HCT116 (cell line): ENCODE measurements around the gene SLC44A4. TPM values are rescaled to one million over a fixed set of nuclear protein-coding genes. Genes with fewer than 3 reads are reported as not detected.

Experiments
- ATAC-seq: fragments of 200-7000 bp; cut with Tn5 transposase; 2 replicates; pipeline ENCODE4 v1.9.1; 2020; ENCODE audit warnings: mild to moderate bottlenecking, moderate library complexity
- Bru-seq: library from RNA; stranded (reverse); fragments of 400-500 nt; gene quantifications from one replicate; lab custom pipeline; 2021; lab: Mats Ljungman, UMichigan
- BruChase-seq, 2 experiments: library from RNA; stranded (reverse); fragments of 400-500 nt; gene quantifications; one replicate each; lab custom pipeline; 2021; lab: Mats Ljungman, UMichigan
- BruUV-seq: library from RNA; stranded (reverse); fragments of 400-500 nt; replicated peaks from 2 replicates; lab custom pipeline; 2021; lab: Mats Ljungman, UMichigan
- CTCF ChIA-PET: fragments of 300-600 bp; sonication (Branson Sonifier 250); formaldehyde crosslinking; loops from one replicate; lab custom pipeline; 2021; ENCODE audit warnings: antibody characterized with exemption; lab: Charles Lee
- POLR2A ChIA-PET: fragments of 300-600, 350-600 bp; sonication (Branson Sonifier 250); formaldehyde crosslinking; loops from one replicate; lab custom pipeline; 2021; ENCODE audit warnings: antibody characterized with exemption; lab: Charles Lee
- RAD21 ChIA-PET, 2 experiments: fragments of 300-600 bp; sonication (Branson Sonifier 250); formaldehyde crosslinking; loops; one replicate each; lab custom pipeline; 2023; ENCODE audit warnings: low total read pairs in 2 of 2; ENCODE audit not compliant: uncharacterized antibody in 2 of 2, unreplicated experiment in 2 of 2, low non-redundant PET in 1 of 2; lab: Charles Lee
- DNase-seq: peaks from one replicate; pipeline ENCODE4 v3.0.0-alpha.2; 2010; ENCODE audit warnings: low read depth, low spot score
- H2AFZ ChIP-seq: fragments of 200-600 bp; shearing (Covaris generic), sonication (generic); 2 replicates; pipeline ENCODE4 v1.6.1; 2017; ENCODE audit warnings: low read depth, mixed run types, mixed read lengths, antibody characterized with exemption, low read length; ENCODE audit not compliant: poor library complexity, severe bottlenecking
- H3K27ac ChIP-seq: 2 replicates; pipeline ENCODE4 v1.5.1; 2012; ENCODE audit warnings: low read depth, low read length
- H3K27me3 ChIP-seq: fragments of 200-600 bp; sonication (generic); 2 replicates; pipeline ENCODE4 v1.6.1; 2016; ENCODE audit warnings: mixed run types, low read length, mixed read lengths; ENCODE audit not compliant: insufficient read depth
- H3K36me3 ChIP-seq, 2 experiments: fragments of 200-500 bp in 1 of 2; fragments of 200-600 bp in 1 of 2; sonication (Bioruptor generic) in 1 of 2; sonication (generic) in 1 of 2; 2 replicates each; pipeline versions ENCODE4 v1.5.1 to v1.6.1; 2014 to 2016; ENCODE audit warnings: low read length in 2 of 2, inconsistent platforms in 1 of 2, mixed read lengths in 1 of 2, mixed run types in 1 of 2; ENCODE audit not compliant: insufficient read depth in 2 of 2, control insufficient read depth in 1 of 2
- H3K4me1 ChIP-seq, 2 experiments: fragments of 200-600 bp in 1 of 2; sonication (generic) in 1 of 2; 2 replicates each; pipeline versions ENCODE4 v1.5.1 to v1.6.1; 2012 to 2017; ENCODE audit warnings: low read length in 2 of 2, inconsistent platforms in 1 of 2, mild to moderate bottlenecking in 1 of 2, mixed read lengths in 1 of 2, mixed run types in 1 of 2, moderate library complexity in 1 of 2; ENCODE audit not compliant: insufficient read depth in 2 of 2, control insufficient read depth in 1 of 2
- H3K4me2 ChIP-seq: fragments of 200-600 bp; sonication (generic); 2 replicates; pipeline ENCODE4 v1.6.1; 2017; ENCODE audit warnings: mixed run types, low read length, mixed read lengths
- H3K4me3 ChIP-seq, 2 experiments: fragments of 200-600 bp in 1 of 2; sonication (generic) in 1 of 2; replicated peaks in 1 of 2; 2 replicates each; pipeline ENCODE4 v1.5.1; 2011 to 2016; ENCODE audit warnings: low read length in 2 of 2, control low read depth in 1 of 2, low read depth in 1 of 2, mild to moderate bottlenecking in 1 of 2, mixed read lengths in 1 of 2, mixed run types in 1 of 2
- H3K79me2 ChIP-seq: fragments of 200-600 bp; sonication (generic); 2 replicates; pipeline ENCODE4 v1.6.1; 2017; ENCODE audit warnings: mild to moderate bottlenecking, mixed run types, low read length, moderate library complexity, mixed read lengths; ENCODE audit not compliant: insufficient read depth
- H3K9ac ChIP-seq: fragments of 200-600 bp; sonication (generic); 2 replicates; pipeline ENCODE4 v1.6.1; 2016; ENCODE audit warnings: low read length, mixed read lengths
- H3K9me2 ChIP-seq: fragments of 200-600 bp; sonication (generic), shearing (Covaris generic); 2 replicates; pipeline ENCODE4 v1.6.1; 2017; ENCODE audit warnings: mixed run types, mild to moderate bottlenecking, moderate library complexity; ENCODE audit not compliant: insufficient read depth
- H3K9me3 ChIP-seq, 2 experiments: fragments of 200-500 bp in 1 of 2; fragments of 200-600 bp in 1 of 2; sonication (Bioruptor generic) in 1 of 2; sonication (generic) in 1 of 2; 2 replicates each; pipeline ENCODE4 v1.6.1; 2014 to 2017; ENCODE audit warnings: low read length in 2 of 2, mixed read lengths in 2 of 2, inconsistent platforms in 1 of 2, low read depth in 1 of 2, mild to moderate bottlenecking in 1 of 2, mixed run types in 1 of 2, moderate library complexity in 1 of 2; ENCODE audit not compliant: control insufficient read depth in 1 of 2, insufficient read depth in 1 of 2
- H4K20me1 ChIP-seq: fragments of 200-600 bp; sonication (generic), shearing (Covaris generic); 2 replicates; pipeline ENCODE4 v1.6.1; 2017; ENCODE audit warnings: mixed run types, mild to moderate bottlenecking, moderate library complexity; ENCODE audit not compliant: insufficient read depth
- ATF3 ChIP-seq: IDR thresholded peaks from 2 replicates; pipeline ENCODE4 v1.6.1; 2012
- CBX3 ChIP-seq: IDR thresholded peaks from 2 replicates; pipeline ENCODE4 v1.6.1; 2012; ENCODE audit warnings: low read depth
- CEBPB ChIP-seq: IDR thresholded peaks from 2 replicates; pipeline ENCODE4 v1.6.1; 2012; ENCODE audit warnings: low read depth
- ELF1 ChIP-seq: IDR thresholded peaks from 2 replicates; pipeline ENCODE4 v1.6.1; 2012; ENCODE audit warnings: low read depth, borderline replicate concordance
- EZH2 ChIP-seq: fragments of 200-600 bp; sonication (generic); IDR thresholded peaks from 2 replicates; pipeline ENCODE4 v1.6.1; 2017; ENCODE audit warnings: antibody characterized with exemption, mixed run types
- FOSL1 ChIP-seq: IDR thresholded peaks from 2 replicates; pipeline ENCODE4 v1.6.1; 2012; ENCODE audit warnings: low read depth
- JUND ChIP-seq: IDR thresholded peaks from 2 replicates; pipeline ENCODE4 v1.6.1; 2012
- POLR2A ChIP-seq: IDR thresholded peaks from 2 replicates; pipeline ENCODE4 v1.7.0; 2011; ENCODE audit warnings: borderline replicate concordance; ENCODE audit not compliant: insufficient read depth, insufficient read length; ENCODE audit errors: extremely low read depth
- POLR2AphosphoS5 ChIP-seq: IDR thresholded peaks from 2 replicates; pipeline ENCODE4 v1.6.1; 2011; ENCODE audit warnings: mild to moderate bottlenecking, low read depth, low read length, moderate library complexity
- SIN3A ChIP-seq: IDR thresholded peaks from 2 replicates; pipeline ENCODE4 v1.6.1; 2012; ENCODE audit warnings: low read depth
- SP1 ChIP-seq: IDR thresholded peaks from 2 replicates; pipeline ENCODE4 v1.6.1; 2012; ENCODE audit warnings: low read depth
- SRF ChIP-seq: IDR thresholded peaks from 2 replicates; pipeline ENCODE4 v1.6.1; 2012; ENCODE audit warnings: low read depth
- TCF7L2 ChIP-seq: IDR thresholded peaks from 2 replicates; pipeline ENCODE4 v1.7.0; 2011; ENCODE audit warnings: borderline replicate concordance, inconsistent platforms; ENCODE audit not compliant: insufficient read depth, insufficient read length; ENCODE audit errors: extremely low read depth
- YY1 ChIP-seq: IDR thresholded peaks from 2 replicates; pipeline ENCODE4 v1.6.1; 2011; ENCODE audit warnings: low read length, low read depth, moderate library complexity, mild to moderate bottlenecking; ENCODE audit not compliant: insufficient replicate concordance; ENCODE audit errors: extremely low read depth
- ZBTB33 ChIP-seq: IDR thresholded peaks from 2 replicates; pipeline ENCODE4 v1.6.1; 2011; ENCODE audit warnings: mild to moderate bottlenecking, low read length, moderate library complexity; ENCODE audit not compliant: insufficient replicate concordance; ENCODE audit errors: extremely low read depth
- ZFX ChIP-seq: fragments of 450-650 bp; IDR thresholded peaks from 2 replicates; pipeline ENCODE4 v1.6.1; 2017
- ZNF274 ChIP-seq: fragments of 200-500 bp; sonication (Bioruptor generic); IDR thresholded peaks from 2 replicates; pipeline ENCODE4 v1.6.1; 2014; ENCODE audit warnings: mild to moderate bottlenecking, low read depth, low read length, inconsistent platforms
- intact Hi-C: fragments of 100-400 bp; cut with micrococcal nuclease; formaldehyde crosslinking; loops from 2 replicates; pipeline ENCODE4 v1.10.0; 2022
- long read RNA-seq: library from polyadenylated mRNA; unstranded; transcript quantifications from one replicate; pipeline ENCODE4 v2.0.0, GENCODE V29; 2021; ENCODE audit not compliant: unreplicated experiment
- polyA plus RNA-seq: library from polyadenylated mRNA; unstranded; fragments of >200 nt; gene quantifications from 2 replicates; pipeline ENCODE4 v1.2.1, GENCODE V29; 2012; ENCODE audit warnings: missing spikeins
- total RNA-seq: library from RNA; stranded (reverse); gene quantifications from one replicate; pipeline ENCODE4 v1.2.1, GENCODE V29; 2021; ENCODE audit not compliant: unreplicated experiment
- TF ChIP-seq, protein P1 (sequence below): IDR thresholded peaks from 2 replicates; pipeline ENCODE4 v1.6.1; 2012; ENCODE audit warnings: low read depth
- TF ChIP-seq, protein P2 (sequence below), 3 experiments: fragments of 200-600 bp in 1 of 3; sonication (generic) in 1 of 3; IDR thresholded peaks in 2 of 3; conservative IDR thresholded peaks in 1 of 3; 2 replicates each; pipeline ENCODE4 v1.5.1; 2012 to 2017; ENCODE audit warnings: low read depth in 2 of 3, low read length in 2 of 3, antibody characterized with exemption in 1 of 3, borderline replicate concordance in 1 of 3, control low read depth in 1 of 3, mild to moderate bottlenecking in 1 of 3, mixed read lengths in 1 of 3, mixed run types in 1 of 3, moderate library complexity in 1 of 3; ENCODE audit not compliant: insufficient read depth in 1 of 3

SLC44A4 gene
- total RNA-seq (0.74 TPM), Bru-seq, nascent RNA (percentile 12 among the genes with signal in this experiment), BruChase-seq, experiment 1, labeled RNA remaining after a 6-hour chase (percentile 19 among the genes with signal in this experiment), BruChase-seq, experiment 2, labeled RNA remaining after a 2-hour chase (percentile 21 among the genes with signal in this experiment)
- polyA plus RNA-seq = 0.07 and 0.22 TPM in 2 replicates
- long read RNA-seq = 0 reads

GRCh38 chr6:31878726-31879125, at the start of gene SLC44A4:
TSS of gene SLC44A4 (minus strand) at chr6:31878997. CDS start at chr6:31878980, 17 bp downstream.
- intact Hi-C loops = no loop called here
- ATAC-seq = no peak
- H3K27ac ChIP-seq = no peak within 1 kb of the TSS
- no peaks in the 10 kb centered on the region for H3K4me1 ChIP-seq
- no peaks in the 10 kb centered on the region for H3K9me3 ChIP-seq
- no peaks in the 10 kb centered on the region for H3K27me3 ChIP-seq
- BruUV-seq = no TSS peak
- H3K4me2 ChIP-seq = no peak within 1 kb of the TSS
- no peak within 1 kb of the TSS for H3K9ac ChIP-seq
- H3K36me3 ChIP-seq = peaks cover 18 to 36% of the 10 kb centered on the region in 2 experiments
- POLR2A ChIA-PET = no interaction called here
- no peaks in the 10 kb centered on the region for H4K20me1 ChIP-seq
- no peaks in the 10 kb centered on the region for H3K9me2 ChIP-seq
- RAD21 ChIA-PET = no interaction called here
- no peaks in the 10 kb centered on the region for H3K79me2 ChIP-seq
- H3K4me3 ChIP-seq = no peak within 1 kb of the TSS
- no peak within 1 kb of the TSS for H2AFZ ChIP-seq
- no peak for TF ChIP-seq POLR2A
- TF ChIP-seq CBX3 = no peak
- TF ChIP-seq, protein P1, sequence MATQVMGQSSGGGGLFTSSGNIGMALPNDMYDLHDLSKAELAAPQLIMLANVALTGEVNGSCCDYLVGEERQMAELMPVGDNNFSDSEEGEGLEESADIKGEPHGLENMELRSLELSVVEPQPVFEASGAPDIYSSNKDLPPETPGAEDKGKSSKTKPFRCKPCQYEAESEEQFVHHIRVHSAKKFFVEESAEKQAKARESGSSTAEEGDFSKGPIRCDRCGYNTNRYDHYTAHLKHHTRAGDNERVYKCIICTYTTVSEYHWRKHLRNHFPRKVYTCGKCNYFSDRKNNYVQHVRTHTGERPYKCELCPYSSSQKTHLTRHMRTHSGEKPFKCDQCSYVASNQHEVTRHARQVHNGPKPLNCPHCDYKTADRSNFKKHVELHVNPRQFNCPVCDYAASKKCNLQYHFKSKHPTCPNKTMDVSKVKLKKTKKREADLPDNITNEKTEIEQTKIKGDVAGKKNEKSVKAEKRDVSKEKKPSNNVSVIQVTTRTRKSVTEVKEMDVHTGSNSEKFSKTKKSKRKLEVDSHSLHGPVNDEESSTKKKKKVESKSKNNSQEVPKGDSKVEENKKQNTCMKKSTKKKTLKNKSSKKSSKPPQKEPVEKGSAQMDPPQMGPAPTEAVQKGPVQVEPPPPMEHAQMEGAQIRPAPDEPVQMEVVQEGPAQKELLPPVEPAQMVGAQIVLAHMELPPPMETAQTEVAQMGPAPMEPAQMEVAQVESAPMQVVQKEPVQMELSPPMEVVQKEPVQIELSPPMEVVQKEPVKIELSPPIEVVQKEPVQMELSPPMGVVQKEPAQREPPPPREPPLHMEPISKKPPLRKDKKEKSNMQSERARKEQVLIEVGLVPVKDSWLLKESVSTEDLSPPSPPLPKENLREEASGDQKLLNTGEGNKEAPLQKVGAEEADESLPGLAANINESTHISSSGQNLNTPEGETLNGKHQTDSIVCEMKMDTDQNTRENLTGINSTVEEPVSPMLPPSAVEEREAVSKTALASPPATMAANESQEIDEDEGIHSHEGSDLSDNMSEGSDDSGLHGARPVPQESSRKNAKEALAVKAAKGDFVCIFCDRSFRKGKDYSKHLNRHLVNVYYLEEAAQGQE = no peak
- no peak for TF ChIP-seq YY1
- TF ChIP-seq, protein P2, sequence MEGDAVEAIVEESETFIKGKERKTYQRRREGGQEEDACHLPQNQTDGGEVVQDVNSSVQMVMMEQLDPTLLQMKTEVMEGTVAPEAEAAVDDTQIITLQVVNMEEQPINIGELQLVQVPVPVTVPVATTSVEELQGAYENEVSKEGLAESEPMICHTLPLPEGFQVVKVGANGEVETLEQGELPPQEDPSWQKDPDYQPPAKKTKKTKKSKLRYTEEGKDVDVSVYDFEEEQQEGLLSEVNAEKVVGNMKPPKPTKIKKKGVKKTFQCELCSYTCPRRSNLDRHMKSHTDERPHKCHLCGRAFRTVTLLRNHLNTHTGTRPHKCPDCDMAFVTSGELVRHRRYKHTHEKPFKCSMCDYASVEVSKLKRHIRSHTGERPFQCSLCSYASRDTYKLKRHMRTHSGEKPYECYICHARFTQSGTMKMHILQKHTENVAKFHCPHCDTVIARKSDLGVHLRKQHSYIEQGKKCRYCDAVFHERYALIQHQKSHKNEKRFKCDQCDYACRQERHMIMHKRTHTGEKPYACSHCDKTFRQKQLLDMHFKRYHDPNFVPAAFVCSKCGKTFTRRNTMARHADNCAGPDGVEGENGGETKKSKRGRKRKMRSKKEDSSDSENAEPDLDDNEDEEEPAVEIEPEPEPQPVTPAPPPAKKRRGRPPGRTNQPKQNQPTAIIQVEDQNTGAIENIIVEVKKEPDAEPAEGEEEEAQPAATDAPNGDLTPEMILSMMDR (IDR thresholded peaks at IDR 0.05 in 2 of 3, conservative IDR thresholded peaks at IDR 0.05 in 1 of 3; ENCODE audit: borderline replicate concordance in 1 of 3, insufficient read depth in 1 of 3, low read depth in 2 of 3, low read length in 2 of 3) = no peak
- no peak for TF ChIP-seq SIN3A
- TF ChIP-seq SP1 = no peak
- TF ChIP-seq JUND = no peak
- TF ChIP-seq ZBTB33 = no peak
- TF ChIP-seq TCF7L2 = no peak
- no peak for TF ChIP-seq ATF3
- no peak for TF ChIP-seq EZH2
- TF ChIP-seq POLR2AphosphoS5 = no peak
- TF ChIP-seq SRF = no peak
- no peak for TF ChIP-seq ZNF274
- no peak for TF ChIP-seq ZFX
- TF ChIP-seq FOSL1 = no peak
- TF ChIP-seq CEBPB = no peak
- TF ChIP-seq ELF1 = no peak
- DNase-seq = no peak
- CTCF ChIA-PET = no interaction called here
